Astrocyte (in vitro differentiated cells and primary cell): ENCODE data around the gene KCNK13. TPM values are rescaled to one million over a fixed set of nuclear protein-coding genes. Genes with fewer than 3 reads are reported as not detected.

Source experiments
- DNase-seq: peaks from one replicate; pipeline ENCODE4 v3.0.0-alpha.2; 2010; ENCODE audit warnings: low read depth
- FAIRE-seq: peaks from 2 replicates; lab custom pipeline; 2011; peaks lifted over from hg19 to GRCh38; lab: Jason Lieb, UNC
- H2AFZ ChIP-seq: 2 replicates; pipeline ENCODE4 v1.6.0; 2012; ENCODE audit warnings: low read depth, low read length, inconsistent platforms
- H3K27ac ChIP-seq: 2 replicates; pipeline ENCODE4 v1.5.1; 2011; ENCODE audit warnings: low read depth, low read length, inconsistent platforms
- H3K27me3 ChIP-seq: 2 replicates; pipeline ENCODE4 v1.6.0; 2011; ENCODE audit warnings: low read length, inconsistent platforms; ENCODE audit not compliant: insufficient read depth
- H3K36me3 ChIP-seq: 2 replicates; pipeline ENCODE4 v1.5.1; 2011; ENCODE audit warnings: low read length, inconsistent platforms; ENCODE audit not compliant: insufficient read depth
- H3K4me1 ChIP-seq: 2 replicates; pipeline ENCODE4 v1.5.1; 2011; ENCODE audit warnings: low read length, inconsistent platforms; ENCODE audit not compliant: insufficient read depth
- H3K4me2 ChIP-seq: 2 replicates; pipeline ENCODE4 v1.6.0; 2012; ENCODE audit warnings: low read length, inconsistent platforms
- H3K4me3 ChIP-seq: 2 replicates; pipeline ENCODE4 v1.5.1; 2011; ENCODE audit warnings: low read depth, mild to moderate bottlenecking, low read length, inconsistent platforms; ENCODE audit not compliant: insufficient read depth
- H3K79me2 ChIP-seq: 2 replicates; pipeline ENCODE4 v1.6.0; 2012; ENCODE audit warnings: mild to moderate bottlenecking, low read length, inconsistent platforms; ENCODE audit not compliant: insufficient read depth
- H3K9ac ChIP-seq: 2 replicates; pipeline ENCODE4 v1.6.0; 2012; ENCODE audit warnings: mild to moderate bottlenecking, low read length, inconsistent platforms
- H3K9me3 ChIP-seq: 2 replicates; pipeline ENCODE4 v1.5.1; 2012; ENCODE audit warnings: low read depth, mild to moderate bottlenecking, low read length, inconsistent platforms; ENCODE audit not compliant: insufficient read depth
- H4K20me1 ChIP-seq: 2 replicates; pipeline ENCODE4 v1.6.0; 2012; ENCODE audit warnings: low read length, inconsistent platforms; ENCODE audit not compliant: insufficient read depth
- H3K27ac Mint-ChIP-seq: one replicate; pipeline ENCODE4 v1.8.0; 2021; ENCODE audit warnings: mild to moderate bottlenecking, mixed read lengths; ENCODE audit not compliant: unreplicated experiment
- H3K27me3 Mint-ChIP-seq: one replicate; pipeline ENCODE4 v1.8.0; 2021; ENCODE audit warnings: low read depth, mixed read lengths; ENCODE audit not compliant: unreplicated experiment
- H3K36me3 Mint-ChIP-seq: one replicate; pipeline ENCODE4 v1.8.0; 2021; ENCODE audit warnings: low read depth, mixed read lengths; ENCODE audit not compliant: unreplicated experiment
- H3K4me1 Mint-ChIP-seq: one replicate; pipeline ENCODE4 v1.8.0; 2021; ENCODE audit warnings: low read depth, mixed read lengths; ENCODE audit not compliant: unreplicated experiment
- H3K4me3 Mint-ChIP-seq: one replicate; pipeline ENCODE4 v1.8.0; 2021; ENCODE audit warnings: mild to moderate bottlenecking, moderate library complexity, mixed read lengths; ENCODE audit not compliant: unreplicated experiment
- H3K9me3 Mint-ChIP-seq: one replicate; pipeline ENCODE4 v1.8.0; 2021; ENCODE audit warnings: mild to moderate bottlenecking, mixed read lengths; ENCODE audit not compliant: unreplicated experiment
- EZH2 ChIP-seq: IDR thresholded peaks from 2 replicates; pipeline ENCODE4 v1.6.1; 2012; ENCODE audit warnings: mild to moderate bottlenecking, low read length, inconsistent platforms; ENCODE audit not compliant: insufficient read depth
- total RNA-seq: library from RNA; stranded (reverse); gene quantifications from 2 replicates; pipeline ENCODE4 v1.2.1, GENCODE V29; 2021
- TF ChIP-seq, protein P1 (sequence below): IDR thresholded peaks from 2 replicates; pipeline ENCODE4 v1.5.1; 2011; ENCODE audit warnings: low read depth, mild to moderate bottlenecking, inconsistent platforms, low read length, moderate library complexity; ENCODE audit not compliant: insufficient read depth

KCNK13 gene
- total RNA-seq, 1 donor from 2014 or later: 0.09 TPM

- no peak overlapping the region for H3K4me2 ChIP-seq
- no peaks in the 10 kb centered on the region for H3K27me3 ChIP-seq
- no peaks in the 10 kb centered on the region for H3K79me2 ChIP-seq
- peaks cover 35% of the 10 kb centered on the region for H3K36me3 ChIP-seq
- FAIRE-seq (no peak), DNase-seq (no peak)
- H3K9me3 Mint-ChIP-seq: peaks cover 3% of the 10 kb centered on the region
- H3K9me3 ChIP-seq: no peaks in the 10 kb centered on the region
- peaks cover 12% of the 10 kb centered on the region for H4K20me1 ChIP-seq
- peaks cover 5% of the 10 kb centered on the region for H3K4me1 ChIP-seq
- peaks cover 4% of the 10 kb centered on the region for H3K4me1 Mint-ChIP-seq
- TF ChIP-seq, protein P1, sequence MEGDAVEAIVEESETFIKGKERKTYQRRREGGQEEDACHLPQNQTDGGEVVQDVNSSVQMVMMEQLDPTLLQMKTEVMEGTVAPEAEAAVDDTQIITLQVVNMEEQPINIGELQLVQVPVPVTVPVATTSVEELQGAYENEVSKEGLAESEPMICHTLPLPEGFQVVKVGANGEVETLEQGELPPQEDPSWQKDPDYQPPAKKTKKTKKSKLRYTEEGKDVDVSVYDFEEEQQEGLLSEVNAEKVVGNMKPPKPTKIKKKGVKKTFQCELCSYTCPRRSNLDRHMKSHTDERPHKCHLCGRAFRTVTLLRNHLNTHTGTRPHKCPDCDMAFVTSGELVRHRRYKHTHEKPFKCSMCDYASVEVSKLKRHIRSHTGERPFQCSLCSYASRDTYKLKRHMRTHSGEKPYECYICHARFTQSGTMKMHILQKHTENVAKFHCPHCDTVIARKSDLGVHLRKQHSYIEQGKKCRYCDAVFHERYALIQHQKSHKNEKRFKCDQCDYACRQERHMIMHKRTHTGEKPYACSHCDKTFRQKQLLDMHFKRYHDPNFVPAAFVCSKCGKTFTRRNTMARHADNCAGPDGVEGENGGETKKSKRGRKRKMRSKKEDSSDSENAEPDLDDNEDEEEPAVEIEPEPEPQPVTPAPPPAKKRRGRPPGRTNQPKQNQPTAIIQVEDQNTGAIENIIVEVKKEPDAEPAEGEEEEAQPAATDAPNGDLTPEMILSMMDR: no peak
- no peak for TF ChIP-seq EZH2
- H3K27ac ChIP-seq: no peak overlapping the region
- H2AFZ ChIP-seq: no peak overlapping the region
- H3K4me3 ChIP-seq: no peak overlapping the region
- no peak overlapping the region for H3K9ac ChIP-seq
- no peak overlapping the region for H3K4me3 Mint-ChIP-seq
- H3K36me3 Mint-ChIP-seq: peaks cover 6% of the 10 kb centered on the region
- no peak overlapping the region for H3K27ac Mint-ChIP-seq
- no peaks in the 10 kb centered on the region for H3K27me3 Mint-ChIP-seq
These were observed 34.0 kb upstream of the KCNK13 start for GRCh38 chr14:90027842-90028241.

DNA sequence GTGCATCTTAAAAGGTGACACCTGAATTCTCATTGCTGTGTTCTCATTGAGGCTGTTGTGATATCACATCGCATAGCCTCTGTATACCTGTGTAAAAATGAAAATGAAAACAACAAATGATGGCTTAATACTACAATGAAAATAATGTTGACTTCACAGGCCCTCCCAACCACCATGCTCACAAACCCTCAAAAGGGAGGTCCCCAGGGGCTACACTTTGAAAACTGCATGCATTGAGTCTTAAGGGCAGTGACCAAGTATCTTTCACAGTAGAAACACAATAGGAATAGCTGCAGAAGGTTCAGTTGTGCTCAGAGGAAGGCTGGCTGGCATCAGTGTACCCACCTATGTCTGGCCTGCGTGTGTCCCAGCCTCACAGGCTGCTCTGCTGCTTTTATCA lies 27.6 kb upstream of the KCNK13 start:
- TF ChIP-seq, protein P1: no peak
- no peak for FAIRE-seq
- Mint-ChIP-seq H3K27ac (no peak overlapping the region), H3K36me3 (peaks cover 6% of the 10 kb centered on the region), H3K4me1 (peaks cover 2% of the 10 kb centered on the region), H3K9me3 (no peaks in the 10 kb centered on the region), H3K27me3 (no peaks in the 10 kb centered on the region), H3K4me3 (no peak overlapping the region)
- no peak overlapping the region for H3K4me2 ChIP-seq
- H3K79me2 ChIP-seq: no peaks in the 10 kb centered on the region
- H3K27ac ChIP-seq: no peak overlapping the region
- DNase-seq: no peak
- H2AFZ ChIP-seq: no peak overlapping the region
- H3K9ac ChIP-seq: no peak overlapping the region
- H4K20me1 ChIP-seq: no peaks in the 10 kb centered on the region
- H3K9me3 ChIP-seq: no peaks in the 10 kb centered on the region
- no peaks in the 10 kb centered on the region for H3K27me3 ChIP-seq
- H3K4me3 ChIP-seq: no peak overlapping the region
- H3K4me1 ChIP-seq: peaks cover 2% of the 10 kb centered on the region
- peaks cover 40% of the 10 kb centered on the region for H3K36me3 ChIP-seq

DNA sequence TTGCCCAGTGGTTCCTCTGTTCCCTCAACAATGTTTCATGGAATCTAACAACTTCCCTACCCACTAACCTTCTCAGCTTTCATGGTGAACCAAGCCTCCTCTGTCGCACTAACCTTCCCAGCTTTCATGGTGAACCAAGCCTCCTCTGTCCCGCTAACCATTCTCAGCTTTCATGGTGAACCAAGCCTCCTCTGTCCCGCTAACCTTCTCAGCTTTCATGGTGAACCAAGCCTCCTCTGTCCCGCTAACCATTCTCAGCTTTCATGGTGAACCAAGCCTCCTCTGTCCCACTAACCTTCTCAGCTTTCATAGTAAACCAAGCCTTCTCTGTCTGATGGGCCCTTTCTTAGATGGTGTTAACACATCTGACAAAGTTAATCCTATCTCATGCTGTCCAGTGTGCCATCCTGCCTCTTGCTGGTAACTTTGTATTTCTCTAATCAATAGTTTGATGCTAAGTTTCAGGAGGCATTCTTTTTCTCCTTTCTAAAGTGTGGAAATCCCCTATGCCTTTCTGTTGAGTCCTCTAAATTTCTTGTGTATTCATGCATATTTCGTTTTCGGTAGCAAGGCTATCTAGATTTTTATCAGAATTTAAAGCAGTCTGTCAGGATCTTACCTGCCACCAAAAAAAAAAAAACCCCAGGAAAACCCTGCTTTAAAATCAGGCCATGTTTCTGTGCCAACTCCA lies 26.8 kb upstream of the KCNK13 start:
- no peak overlapping the region for H3K4me3 Mint-ChIP-seq

More for the DNA sequence above, 26.8 kb upstream of the KCNK13 start:
- no peak overlapping the region for H3K27ac Mint-ChIP-seq
- H2AFZ ChIP-seq: no peak overlapping the region
- H3K9ac ChIP-seq: no peak overlapping the region
- peaks cover 6% of the 10 kb centered on the region for H3K36me3 Mint-ChIP-seq
- no peak for TF ChIP-seq EZH2
- TF ChIP-seq, protein P1: no peak
- no peak overlapping the region for H3K4me3 ChIP-seq
- no peaks in the 10 kb centered on the region for H3K79me2 ChIP-seq
- H3K36me3 ChIP-seq: peaks cover 38% of the 10 kb centered on the region
- H3K4me1 Mint-ChIP-seq: peaks cover 4% of the 10 kb centered on the region
- H3K9me3 Mint-ChIP-seq: no peaks in the 10 kb centered on the region
- H3K27ac ChIP-seq: no peak overlapping the region
- peaks cover 6% of the 10 kb centered on the region for H3K4me1 ChIP-seq
- DNase-seq (no peak), FAIRE-seq (no peak)
- H4K20me1 ChIP-seq: no peaks in the 10 kb centered on the region
- H3K9me3 ChIP-seq: no peaks in the 10 kb centered on the region
- no peaks in the 10 kb centered on the region for H3K27me3 Mint-ChIP-seq
- H3K27me3 ChIP-seq: no peaks in the 10 kb centered on the region
- H3K4me2 ChIP-seq: no peak overlapping the region
